HG02571 (cell line): Measurements from ENCODE around the gene SOBP.

Source experiments
- ATAC-seq: cut with Tn5 transposase; IDR thresholded peaks from one replicate; pipeline ENCODE4 v1.9.1; 2021; ENCODE audit warnings: mild to moderate bottlenecking, moderate library complexity; ENCODE audit not compliant: unreplicated experiment

SOBP gene

DNA sequence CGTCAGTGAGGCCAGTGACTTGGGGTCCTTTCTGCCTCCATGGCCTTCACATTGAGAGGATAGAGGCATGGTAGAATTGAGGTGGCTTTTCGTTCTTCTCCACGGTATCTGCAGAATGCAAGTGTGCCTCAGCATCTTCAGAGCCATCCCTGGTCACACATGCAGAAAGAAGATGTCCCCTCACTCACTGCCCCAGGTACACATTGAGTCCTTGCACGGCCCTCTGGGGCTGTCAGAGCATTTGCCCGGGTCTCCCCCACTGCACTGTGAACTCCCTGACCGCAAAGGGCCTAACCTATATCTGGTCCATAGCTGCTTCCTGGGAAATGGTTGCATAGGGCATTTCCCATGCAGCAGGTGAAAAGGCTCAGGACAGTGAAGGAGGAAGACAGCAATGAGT lies 218.5 kb downstream of the SOBP start:
- ATAC-seq, result no peak

DNA sequence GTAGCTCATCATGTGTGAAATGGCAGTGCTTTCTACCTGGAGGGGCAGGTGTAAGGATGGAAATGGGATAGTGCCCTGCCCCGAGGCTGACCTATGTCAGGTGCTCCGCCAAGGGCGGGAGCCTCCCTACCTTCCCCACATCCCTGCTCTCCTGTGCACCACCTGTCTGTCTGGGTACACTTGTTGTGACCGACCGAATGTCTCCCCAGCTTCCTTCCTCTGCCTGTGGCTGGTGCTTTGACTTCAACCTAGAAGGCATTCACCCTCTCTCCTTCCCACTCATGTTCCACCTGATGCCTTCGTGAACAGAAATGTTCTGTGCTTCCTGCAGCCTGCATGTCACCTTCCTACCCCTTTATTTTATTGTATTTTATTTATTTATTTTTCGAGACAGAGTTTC lies 219.4 kb downstream of the SOBP start:
- ATAC-seq, result no peak
